ENCODE results near the gene NCAPD3. TPM values are rescaled to one million over a fixed set of nuclear protein-coding genes. Genes with fewer than 3 reads are reported as not detected.

NCAPD3 gene
- total and polyA plus RNA-seq, 9 of the 15 experiments (the other 6 are each of a cell fraction or from before 2014, with no cell fraction given), result 23.6 to 80.6 (median 58.6) TPM

GRCh38 chr11:134271978-134272377 lies 48.2 kb upstream of the NCAPD3 start:
- Histone ChIP-seq H3K27me3 (ENCODE audit: control insufficient read depth in 2 of 2, insufficient read depth in 2 of 2, low read length in 2 of 2) (peaks cover 35 to 64% of the 10 kb centered on the region in 2 experiments), H3K4me2 (ENCODE audit: insufficient read depth, low read length) (no peak overlapping the region), H3K36me3 (ENCODE audit: control insufficient read depth, insufficient read depth, low read length) (no peaks in the 10 kb centered on the region), H3K4me3 (no peak overlapping the region), H3K9me1 (ENCODE audit: control insufficient read depth, insufficient read depth, low read length) (no peaks in the 10 kb centered on the region), H3K9ac (ENCODE audit: insufficient read depth in 1 of 2, low read depth in 2 of 2, low read length in 2 of 2) (no peak overlapping the region), H4K20me1 (replicated peaks; ENCODE audit: control insufficient read depth, insufficient read depth, low read length) (no peaks in the 10 kb centered on the region), H2AFZ (ENCODE audit: low read depth, low read length) (no peak overlapping the region), H3K9me3 (replicated peaks; ENCODE audit: control insufficient read depth, insufficient read depth, low read depth, low read length) (no peaks in the 10 kb centered on the region), H3K4me1 (replicated peaks in 1 of 2; ENCODE audit: control insufficient read depth in 2 of 2, insufficient read depth in 2 of 2, low read length in 2 of 2) (peaks cover 7 to 15% of the 10 kb centered on the region in 2 experiments; a peak in 3 of 5 replicates), H3K79me2 (ENCODE audit: control insufficient read depth, insufficient read depth, low read length) (no peaks in the 10 kb centered on the region), H3K27ac (ENCODE audit: extremely low read depth, low read depth, low read length) (no peak overlapping the region)
- ChIA-PET POLR2A (no interaction called here), CTCF (ENCODE audit: low intra/inter-chr PET ratio) (no interaction called here)
- in situ Hi-C loops (cut with MboI) (no loop called here), intact Hi-C loops (cut with micrococcal nuclease) (loop anchor here (5.0 kb wide), 1 partner anchor 50 kb away; no protein-coding TSS in a partner anchor)
- BruUV-seq (replicated peaks), result no TSS peak
- FAIRE-seq (no peak), DNase-seq (ENCODE audit: extremely low read depth in 1 of 4, low spot score in 3 of 4) (no peak), ATAC-seq (no peak)
- WGBS (ENCODE audit: insufficient coverage, low coverage, missing lambda C conversion rate), result 0% methylated on average over 4 of the region's 4 CpGs
- TF ChIP-seq ZNF699 (CRISPR knock-in tag; IDR thresholded peaks at IDR 0.05; ENCODE audit: insufficient replicate concordance) (no peak), ZNF24 (IDR thresholded peaks at IDR 0.05) (no peak), OTX1 (CRISPR knock-in tag; IDR thresholded peaks at IDR 0.05) (no peak), SMAD4 (CRISPR knock-in tag; conservative IDR thresholded peaks at IDR 0.05) (no peak), POLR2AphosphoS5 (IDR thresholded peaks at IDR 0.05; ENCODE audit: control insufficient read depth, insufficient read depth, low read depth, low read length) (no peak), NR0B1 (IDR thresholded peaks at IDR 0.05; ENCODE audit: partially characterized antibody) (no peak), GABPA (tag; conservative IDR thresholded peaks at IDR 0.05; ENCODE audit: low read depth) (no peak), ZNF695 (CRISPR knock-in tag; IDR thresholded peaks at IDR 0.05) (no peak), ETV5 (CRISPR knock-in tag; IDR thresholded peaks at IDR 0.05; ENCODE audit: low read depth) (no peak), ZNF134 (CRISPR knock-in tag; conservative IDR thresholded peaks at IDR 0.05) (no peak), RBFOX2 (IDR thresholded peaks at IDR 0.05; ENCODE audit: low read depth, low read length) (no peak)
